Stimulated activated CD4-positive, alpha-beta T cell treated with anti-CD3 and anti-CD28 coated beads, Interleukin-4, amount 100 ng/mL, for 1 hour (primary cell): ENCODE data around the gene CDKN2D.

Experiments
- DNase-seq: peaks from one replicate; pipeline ENCODE4 v3.0.0-alpha.2; 2020

Gene CDKN2D

GRCh38 chr19:10518444-10519361, 50.1 kb downstream of the CDKN2D start:
- no peak for DNase-seq

GRCh38 chr19:10517760-10518443, 50.9 kb downstream of the CDKN2D start:
- DNase-seq = no peak

- no peak for DNase-seq
These were observed 51.4 kb downstream of the CDKN2D start, which contains the start of gene S1PR5 for GRCh38 chr19:10517361-10517759. S1PR5 (minus strand) TSS chr19:10517447; CDS start chr19:10515011, 2,436 bp downstream.

GRCh38 chr19:10516671-10517286, 52.0 kb downstream of the CDKN2D start:
- no peak for DNase-seq
